Measurements from ENCODE around the gene MYL7. TPM values are rescaled to one million over a fixed set of nuclear protein-coding genes. Genes with fewer than 3 reads are reported as not detected.

Gene MYL7
- total RNA-seq, 1 donor = not detected

DNA sequence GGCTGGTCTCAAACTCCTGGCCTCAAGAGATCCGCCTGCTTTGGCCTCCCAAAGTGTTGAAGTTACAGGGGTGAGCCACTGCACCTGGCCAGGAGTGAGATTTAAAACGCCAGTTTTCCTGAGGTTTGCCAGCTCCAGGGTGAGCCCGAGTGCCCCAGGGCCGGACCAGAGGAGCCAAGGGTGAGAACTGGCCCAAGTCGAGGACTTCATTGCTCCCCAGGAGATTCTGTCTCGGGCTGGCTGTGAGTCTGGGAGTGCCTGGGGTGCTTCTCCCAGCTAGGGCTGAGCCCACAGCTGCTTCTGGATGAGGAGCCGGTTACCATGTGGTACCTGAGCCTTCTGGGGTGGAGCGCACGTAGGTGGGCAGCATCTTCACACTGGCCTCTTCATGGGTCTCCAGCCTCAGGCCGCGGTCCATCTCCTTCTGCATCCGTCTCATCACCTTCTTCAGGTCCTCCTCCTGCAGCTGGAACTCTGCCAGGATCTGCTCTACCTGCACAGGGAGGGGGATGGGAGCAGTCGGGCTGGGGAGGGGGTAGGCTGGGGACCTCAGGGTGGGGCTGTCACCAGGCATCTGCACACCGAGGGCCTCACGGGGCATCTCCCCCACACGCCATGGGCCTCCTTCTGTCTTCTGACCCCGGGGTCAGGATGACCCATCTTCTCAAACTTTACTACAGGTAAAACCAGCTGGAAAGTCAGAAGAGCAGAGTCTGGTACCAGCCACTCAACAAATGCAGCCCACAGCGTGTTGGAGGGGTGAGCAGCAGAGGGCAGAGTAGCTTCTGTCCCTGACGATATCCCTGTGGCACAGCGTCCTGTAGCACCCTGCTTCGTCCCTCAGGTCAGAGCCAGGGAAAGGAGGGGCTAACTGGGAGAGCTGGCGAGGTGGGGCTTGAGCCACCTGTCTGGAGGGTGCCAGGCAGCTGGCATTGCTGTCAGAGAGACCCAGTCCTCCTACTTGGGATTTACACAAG is 12.1 kb upstream of the MYL7 start:
- no peaks in the 10 kb centered on the region for H4K20me1 ChIP-seq (ENCODE audit: insufficient read depth, low read length)
- H3K36me3 ChIP-seq (ENCODE audit: insufficient read depth, low read length) = no peaks in the 10 kb centered on the region
- no peak overlapping the region for H3K4me3 ChIP-seq (ENCODE audit: insufficient read depth, low read length)
- no peaks in the 10 kb centered on the region for H3K4me1 ChIP-seq (ENCODE audit: insufficient read depth, low read length)
- H3K79me2 ChIP-seq (ENCODE audit: insufficient read depth, low read length) = no peaks in the 10 kb centered on the region
- no peaks in the 10 kb centered on the region for H3K9me3 ChIP-seq (ENCODE audit: low read depth, low read length)
- TF ChIP-seq, protein P1, sequence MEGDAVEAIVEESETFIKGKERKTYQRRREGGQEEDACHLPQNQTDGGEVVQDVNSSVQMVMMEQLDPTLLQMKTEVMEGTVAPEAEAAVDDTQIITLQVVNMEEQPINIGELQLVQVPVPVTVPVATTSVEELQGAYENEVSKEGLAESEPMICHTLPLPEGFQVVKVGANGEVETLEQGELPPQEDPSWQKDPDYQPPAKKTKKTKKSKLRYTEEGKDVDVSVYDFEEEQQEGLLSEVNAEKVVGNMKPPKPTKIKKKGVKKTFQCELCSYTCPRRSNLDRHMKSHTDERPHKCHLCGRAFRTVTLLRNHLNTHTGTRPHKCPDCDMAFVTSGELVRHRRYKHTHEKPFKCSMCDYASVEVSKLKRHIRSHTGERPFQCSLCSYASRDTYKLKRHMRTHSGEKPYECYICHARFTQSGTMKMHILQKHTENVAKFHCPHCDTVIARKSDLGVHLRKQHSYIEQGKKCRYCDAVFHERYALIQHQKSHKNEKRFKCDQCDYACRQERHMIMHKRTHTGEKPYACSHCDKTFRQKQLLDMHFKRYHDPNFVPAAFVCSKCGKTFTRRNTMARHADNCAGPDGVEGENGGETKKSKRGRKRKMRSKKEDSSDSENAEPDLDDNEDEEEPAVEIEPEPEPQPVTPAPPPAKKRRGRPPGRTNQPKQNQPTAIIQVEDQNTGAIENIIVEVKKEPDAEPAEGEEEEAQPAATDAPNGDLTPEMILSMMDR (IDR thresholded peaks at IDR 0.05; ENCODE audit: extremely low read depth, low read depth, low read length) = no peak
- H3K27ac ChIP-seq (ENCODE audit: low read depth, low read length) = no peak overlapping the region
- peak; percentile 64 for DNase-seq (ENCODE audit: insufficient read length, low spot score, missing footprints)
- no peak overlapping the region for H2AFZ ChIP-seq (ENCODE audit: low read length)
- peaks cover 3% of the 10 kb centered on the region for H3K27me3 ChIP-seq (ENCODE audit: insufficient read depth, low read length)
- no peak overlapping the region for H3K4me2 ChIP-seq (ENCODE audit: insufficient read depth, low read length)

DNA sequence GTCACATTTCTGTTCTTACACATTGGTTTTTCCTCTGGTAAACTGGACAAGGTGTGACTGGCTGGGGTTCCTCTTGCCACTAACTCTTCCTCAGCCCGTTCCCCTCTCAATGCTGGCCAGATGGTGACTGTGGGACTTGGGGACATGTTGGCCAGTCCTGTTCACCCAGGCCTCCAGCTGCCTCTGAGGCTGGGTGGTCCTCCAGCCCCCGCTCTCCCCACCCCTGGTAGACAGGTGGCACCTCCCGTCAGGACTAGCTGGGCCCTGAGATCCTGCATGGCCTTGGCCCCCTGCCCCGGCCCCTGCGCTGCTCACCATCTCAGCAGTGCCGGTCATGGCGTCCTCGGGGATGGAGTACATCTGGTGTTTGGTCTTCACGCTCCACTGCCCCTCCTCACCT is 10.8 kb upstream of the MYL7 start:
- no peak overlapping the region for H3K4me2 ChIP-seq (ENCODE audit: insufficient read depth, low read length)
- peaks cover 3% of the 10 kb centered on the region for H3K27me3 ChIP-seq (ENCODE audit: insufficient read depth, low read length)
- H3K4me1 ChIP-seq (ENCODE audit: insufficient read depth, low read length) = no peaks in the 10 kb centered on the region
- H3K27ac ChIP-seq (ENCODE audit: low read depth, low read length) = no peak overlapping the region
- no peak for DNase-seq (ENCODE audit: insufficient read length, low spot score, missing footprints)
- no peaks in the 10 kb centered on the region for H3K36me3 ChIP-seq (ENCODE audit: insufficient read depth, low read length)
- TF ChIP-seq, protein P1 (IDR thresholded peaks at IDR 0.05; ENCODE audit: extremely low read depth, low read depth, low read length) = no peak
- no peaks in the 10 kb centered on the region for H3K9me3 ChIP-seq (ENCODE audit: low read depth, low read length)
- H4K20me1 ChIP-seq (ENCODE audit: insufficient read depth, low read length) = no peaks in the 10 kb centered on the region
- no peak overlapping the region for H3K4me3 ChIP-seq (ENCODE audit: insufficient read depth, low read length)
- no peak overlapping the region for H2AFZ ChIP-seq (ENCODE audit: low read length)
- H3K79me2 ChIP-seq (ENCODE audit: insufficient read depth, low read length) = no peaks in the 10 kb centered on the region

DNA sequence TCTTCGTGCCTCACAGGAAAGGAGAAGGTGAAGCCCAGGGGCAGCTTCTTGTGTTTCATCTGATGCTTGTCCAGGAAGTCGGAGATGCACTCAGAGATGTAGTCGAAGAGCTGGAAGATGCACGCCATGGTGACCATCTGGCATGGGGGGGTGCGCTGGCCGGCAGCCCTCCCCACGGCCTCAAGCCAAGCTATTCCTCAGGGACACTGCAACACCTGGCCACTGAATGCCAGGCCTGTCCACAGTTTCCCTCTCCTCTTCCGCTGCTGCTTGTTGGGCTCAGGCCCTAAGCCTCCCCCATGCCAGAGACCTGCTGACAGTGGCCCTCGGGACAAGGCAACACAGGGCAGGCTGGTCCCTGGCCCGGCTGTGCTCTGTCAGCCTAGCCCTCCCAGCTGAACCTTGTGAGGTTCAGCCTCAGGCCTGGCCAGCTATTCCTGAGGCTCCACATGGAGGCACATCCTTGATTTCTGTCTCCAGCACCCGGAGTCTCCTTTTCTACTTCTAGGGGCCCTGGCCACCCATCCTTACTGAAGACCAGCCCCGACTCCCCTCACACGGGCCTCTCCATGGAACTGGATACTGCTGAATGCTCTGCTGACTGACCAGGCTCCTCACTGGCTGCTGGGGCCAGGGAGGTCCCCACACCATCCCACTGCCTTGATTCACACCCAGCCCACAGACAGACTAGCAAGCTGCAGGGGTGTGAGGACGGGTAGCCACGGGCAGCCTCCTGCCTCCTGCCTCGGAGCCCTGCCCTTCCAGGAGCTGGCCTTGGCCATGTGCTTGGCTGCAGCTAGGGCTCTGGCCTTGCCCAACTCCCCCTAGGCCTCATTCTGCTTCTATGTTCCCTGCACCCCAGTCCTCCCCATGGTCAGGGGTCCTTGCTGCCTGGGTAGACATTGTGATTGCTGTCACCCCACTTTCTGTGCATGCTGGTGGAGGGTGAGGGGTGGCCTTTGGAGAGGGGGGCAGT is 10.1 kb upstream of the MYL7 start:
- Histone ChIP-seq H3K4me1 (ENCODE audit: insufficient read depth, low read length) (no peaks in the 10 kb centered on the region), H3K9me3 (ENCODE audit: low read depth, low read length) (no peaks in the 10 kb centered on the region), H3K36me3 (ENCODE audit: insufficient read depth, low read length) (no peaks in the 10 kb centered on the region), H3K27me3 (ENCODE audit: insufficient read depth, low read length) (peaks cover 3% of the 10 kb centered on the region), H3K4me2 (ENCODE audit: insufficient read depth, low read length) (no peak overlapping the region), H3K79me2 (ENCODE audit: insufficient read depth, low read length) (no peaks in the 10 kb centered on the region), H4K20me1 (ENCODE audit: insufficient read depth, low read length) (no peaks in the 10 kb centered on the region), H3K4me3 (ENCODE audit: insufficient read depth, low read length) (no peak overlapping the region), H3K27ac (ENCODE audit: low read depth, low read length) (no peak overlapping the region), H2AFZ (ENCODE audit: low read length) (no peak overlapping the region)
- TF ChIP-seq, protein P1 (IDR thresholded peaks at IDR 0.05; ENCODE audit: extremely low read depth, low read depth, low read length) = no peak
- DNase-seq (ENCODE audit: insufficient read length, low spot score, missing footprints) = peak; percentile 73

All from osteoblast (primary cell).